HG03280 (cell line): ENCODE results near the gene ANLN.

Experiments used
- ATAC-seq: cut with Tn5 transposase; IDR thresholded peaks from one replicate; pipeline ENCODE4 v1.9.1; 2021; ENCODE audit warnings: mild to moderate bottlenecking, moderate library complexity; ENCODE audit not compliant: unreplicated experiment

Gene ANLN

GRCh38 chr7:36407636-36408550 lies 18.2 kb downstream of the ANLN start:
- no peak for ATAC-seq

- no peak for ATAC-seq
These were observed 18.9 kb downstream of the ANLN start for GRCh38 chr7:36408589-36408988.

GRCh38 chr7:36409180-36409579 lies 19.5 kb downstream of the ANLN start:
- no peak for ATAC-seq

- no peak for ATAC-seq
These were observed 25.5 kb downstream of the ANLN start for GRCh38 chr7:36415144-36415543.

- no peak for ATAC-seq
These were observed 26.6 kb downstream of the ANLN start for GRCh38 chr7:36416251-36416650.

- ATAC-seq = no peak
These were observed 30.6 kb downstream of the ANLN start for GRCh38 chr7:36420307-36420706.

- ATAC-seq = no peak
These were observed 32.4 kb downstream of the ANLN start for GRCh38 chr7:36422072-36422471.

- no peak for ATAC-seq
These were observed 34.0 kb downstream of the ANLN start for GRCh38 chr7:36423633-36424032.

- no peak for ATAC-seq
These were observed 40.5 kb downstream of the ANLN start for GRCh38 chr7:36430186-36430585.

- ATAC-seq = no peak
These were observed 41.2 kb downstream of the ANLN start for GRCh38 chr7:36430881-36431280.

- no peak for ATAC-seq
These were observed 48.5 kb downstream of the ANLN start for GRCh38 chr7:36438211-36438610.

- no peak for ATAC-seq
These were observed 50.0 kb downstream of the ANLN start for GRCh38 chr7:36439624-36440023.

- no peak for ATAC-seq
These were observed 51.2 kb downstream of the ANLN start for GRCh38 chr7:36440880-36441279.

- no peak for ATAC-seq
These were observed 51.8 kb downstream of the ANLN start for GRCh38 chr7:36441344-36442022.

GRCh38 chr7:36448781-36449379 lies 59.2 kb downstream of the ANLN start:
- no peak for ATAC-seq

GRCh38 chr7:36449685-36450084 lies 60.0 kb downstream of the ANLN start:
- no peak for ATAC-seq

- ATAC-seq = no peak
These were observed 64.1 kb downstream of the ANLN start for GRCh38 chr7:36453769-36454168.

- ATAC-seq = no peak
These were observed 66.0 kb downstream of the ANLN start for GRCh38 chr7:36455646-36456045.

GRCh38 chr7:36456138-36456537 lies 66.5 kb downstream of the ANLN start:
- ATAC-seq = no peak

GRCh38 chr7:36456548-36456947 lies 66.9 kb downstream of the ANLN start:
- ATAC-seq = no peak

GRCh38 chr7:36459236-36459960 lies 69.7 kb downstream of the ANLN start:
- no peak for ATAC-seq
